NCI-H2196 treated with DMSO at 0.1 percent for 48 hours (cell line): ENCODE data around the gene FREM1.

Source experiments
- DNase-seq: peaks from one replicate; lab custom pipeline; 2025; ENCODE audit not compliant: unreplicated experiment; lab: John Stamatoyannopoulos, UW

FREM1 gene

GRCh38 chr9:14768405-14769229, 141.6 kb downstream of the FREM1 start:
- DNase-seq: peak; percentile 60

- no peak for DNase-seq
Measured at GRCh38 chr9:14766299-14766698, 143.9 kb downstream of the FREM1 start.

- no peak for DNase-seq
Measured at GRCh38 chr9:14761584-14761983, 148.6 kb downstream of the FREM1 start.

GRCh38 chr9:14760060-14760459, 150.2 kb downstream of the FREM1 start:
- DNase-seq: no peak

GRCh38 chr9:14756291-14756690, 153.9 kb downstream of the FREM1 start:
- DNase-seq: no peak

GRCh38 chr9:14752871-14753270, 157.4 kb downstream of the FREM1 start:
- no peak for DNase-seq

- DNase-seq: no peak
Measured at GRCh38 chr9:14752271-14752670, 158.0 kb downstream of the FREM1 start.

- DNase-seq: no peak
Measured at GRCh38 chr9:14750821-14751220, 159.4 kb downstream of the FREM1 start.

- DNase-seq: no peak
Measured at GRCh38 chr9:14749741-14750211, 160.5 kb downstream of the FREM1 start.

GRCh38 chr9:14748373-14748772, 161.9 kb downstream of the FREM1 start:
- DNase-seq: no peak

- no peak for DNase-seq
Measured at GRCh38 chr9:14747111-14747510, 163.1 kb downstream of the FREM1 start.

- no peak for DNase-seq
Measured at GRCh38 chr9:14746626-14747025, 163.6 kb downstream of the FREM1 start.

GRCh38 chr9:14744768-14745167, 165.5 kb downstream of the FREM1 start:
- no peak for DNase-seq

GRCh38 chr9:14741369-14741768, 168.9 kb downstream of the FREM1 start:
- no peak for DNase-seq

GRCh38 chr9:14733133-14733532, 177.1 kb downstream of the FREM1 start:
- no peak for DNase-seq

GRCh38 chr9:14731294-14731981, 178.8 kb downstream of the FREM1 start:
- no peak for DNase-seq

GRCh38 chr9:14730461-14730898, 179.7 kb downstream of the FREM1 start:
- no peak for DNase-seq

- no peak for DNase-seq
Measured at GRCh38 chr9:14723301-14723700, 186.9 kb downstream of the FREM1 start.

GRCh38 chr9:14722391-14723035, 187.7 kb downstream of the FREM1 start, which contains the start of gene CER1:
CER1 (minus strand) TSS chr9:14722733; CDS start chr9:14722672, 61 bp downstream.
- DNase-seq: no peak

- no peak for DNase-seq
Measured at GRCh38 chr9:14719231-14719923, 190.9 kb downstream of the FREM1 start.

- DNase-seq: no peak
Measured at GRCh38 chr9:14715102-14715501, 195.1 kb downstream of the FREM1 start.
